Gastroesophageal sphincter (tissue), 3 donors: ENCODE measurements around the gene CD300LB.

Experiments used
- EP300 ChIP-seq: sonication (generic); formaldehyde crosslinking; IDR thresholded peaks from one replicate; pipeline ENCODE4 v1.6.1; 2017; ENCODE audit warnings: antibody characterized with exemption, mild to moderate bottlenecking
- POLR2A ChIP-seq, 2 donors: fragments of 450-650 bp; IDR thresholded peaks; one replicate each; pipeline ENCODE4 v1.6.1; 2017; ENCODE audit warnings: antibody characterized with exemption in 2 of 2, mild to moderate bottlenecking in 2 of 2, moderate library complexity in 1 of 2
- TF ChIP-seq, protein P1 (sequence below), 4 experiments: fragments of 200-600 bp in 2 of 4; fragments of 450-650 bp in 2 of 4; sonication (generic) in 1 of 4; IDR thresholded peaks; one replicate each; pipeline ENCODE4 v1.5.1; 2017 to 2019; ENCODE audit warnings: antibody characterized with exemption in 4 of 4, mild to moderate bottlenecking in 2 of 4, moderate library complexity in 2 of 4

DNA sequence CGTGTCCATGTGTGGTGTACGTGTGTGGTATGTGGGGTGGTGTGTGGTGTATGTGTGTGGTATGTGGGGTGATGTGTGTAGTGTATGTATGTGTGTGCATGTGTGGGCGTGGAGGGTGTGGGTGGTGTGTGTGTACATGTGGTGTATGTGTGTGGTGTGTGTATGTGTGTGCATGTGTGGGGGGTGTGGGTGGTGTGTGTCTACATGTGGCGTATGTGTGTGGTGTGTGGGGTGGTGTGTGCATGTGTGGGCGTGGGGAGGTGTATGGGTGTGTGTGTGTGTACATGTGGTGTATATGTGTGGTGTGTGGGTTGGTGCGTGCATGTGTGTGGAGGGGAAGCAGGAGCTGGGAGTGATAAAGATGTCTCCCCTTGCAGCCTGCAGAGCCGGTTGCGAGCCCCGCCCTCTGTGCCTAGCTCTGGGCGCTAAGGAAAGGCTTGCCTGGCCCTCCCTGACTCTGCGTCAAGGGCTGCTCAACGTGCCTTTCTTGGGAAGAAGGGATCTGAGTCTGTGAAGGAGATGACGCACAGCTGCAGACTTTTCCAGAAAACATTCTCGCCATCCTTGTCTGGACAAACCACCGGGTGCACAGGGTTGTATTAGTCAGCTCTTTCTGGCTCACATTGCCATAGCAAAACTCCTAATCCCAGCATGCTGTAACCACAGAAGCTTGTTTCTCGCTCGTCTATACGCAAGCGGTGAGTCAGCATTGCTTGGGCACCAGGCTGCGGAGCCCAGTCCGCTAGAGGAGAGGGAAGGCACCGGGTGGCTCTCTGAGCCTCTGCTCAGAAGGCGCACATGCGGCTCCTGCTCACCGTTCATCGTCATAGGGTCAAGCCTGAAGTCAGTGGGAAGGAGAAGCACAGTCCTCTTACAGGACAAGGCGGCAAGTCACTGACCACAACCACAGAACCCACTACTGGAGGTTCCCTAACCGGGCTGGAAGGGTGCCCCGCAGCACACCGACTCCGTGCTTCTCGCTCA lies 38.0 kb upstream of the CD300LB start:
- TF ChIP-seq POLR2A (IDR thresholded peaks at IDR 0.05) (no peak), EP300 (no peak)
- TF ChIP-seq, protein P1, sequence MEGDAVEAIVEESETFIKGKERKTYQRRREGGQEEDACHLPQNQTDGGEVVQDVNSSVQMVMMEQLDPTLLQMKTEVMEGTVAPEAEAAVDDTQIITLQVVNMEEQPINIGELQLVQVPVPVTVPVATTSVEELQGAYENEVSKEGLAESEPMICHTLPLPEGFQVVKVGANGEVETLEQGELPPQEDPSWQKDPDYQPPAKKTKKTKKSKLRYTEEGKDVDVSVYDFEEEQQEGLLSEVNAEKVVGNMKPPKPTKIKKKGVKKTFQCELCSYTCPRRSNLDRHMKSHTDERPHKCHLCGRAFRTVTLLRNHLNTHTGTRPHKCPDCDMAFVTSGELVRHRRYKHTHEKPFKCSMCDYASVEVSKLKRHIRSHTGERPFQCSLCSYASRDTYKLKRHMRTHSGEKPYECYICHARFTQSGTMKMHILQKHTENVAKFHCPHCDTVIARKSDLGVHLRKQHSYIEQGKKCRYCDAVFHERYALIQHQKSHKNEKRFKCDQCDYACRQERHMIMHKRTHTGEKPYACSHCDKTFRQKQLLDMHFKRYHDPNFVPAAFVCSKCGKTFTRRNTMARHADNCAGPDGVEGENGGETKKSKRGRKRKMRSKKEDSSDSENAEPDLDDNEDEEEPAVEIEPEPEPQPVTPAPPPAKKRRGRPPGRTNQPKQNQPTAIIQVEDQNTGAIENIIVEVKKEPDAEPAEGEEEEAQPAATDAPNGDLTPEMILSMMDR (IDR thresholded peaks at IDR 0.05), result no peak
